ENCODE measurements around the gene EPHA6. TPM values are rescaled to one million over a fixed set of nuclear protein-coding genes. Genes with fewer than 3 reads are reported as not detected.

Gene EPHA6
- total and polyA plus RNA-seq, 2 donors (not counting 3 experiments of a cell fraction or from before 2014, with no cell fraction given), result not detected

- intact Hi-C loops (cut with micrococcal nuclease) (no loop called here), dilution Hi-C loops (cut with MboI; ENCODE audit: extremely low pct_ligation_motif_present, low sequenced_read_pairs) (no loop called here)
- Histone ChIP-seq H2AFZ (ENCODE audit: low read depth, low read length) (no peak overlapping the region), H3K79me2 (ENCODE audit: control insufficient read depth, insufficient read depth, low read length) (no peaks in the 10 kb centered on the region), H3K36me3 (ENCODE audit: control insufficient read depth in 2 of 2, extremely low read depth in 1 of 2, insufficient read depth in 2 of 2, low read length in 2 of 2) (no peaks in the 10 kb centered on the region), H3K4me3 (replicated peaks in 1 of 3; ENCODE audit: insufficient read depth in 1 of 3, low read depth in 1 of 3, low read length in 3 of 3) (no peak overlapping the region), H3K9me1 (replicated peaks; ENCODE audit: control insufficient read depth, extremely low read depth, insufficient read depth, low read length) (no peaks in the 10 kb centered on the region), H4K20me1 (replicated peaks; ENCODE audit: control insufficient read depth, extremely low read depth, insufficient read depth, low read length) (no peaks in the 10 kb centered on the region), H3K4me1 (ENCODE audit: control insufficient read depth, extremely low read depth, insufficient read depth, low read length) (no peaks in the 10 kb centered on the region), H3K9me3 (replicated peaks; ENCODE audit: control insufficient read depth, insufficient read depth, low read length) (no peaks in the 10 kb centered on the region), H3K4me2 (ENCODE audit: insufficient read depth, low read length) (no peak overlapping the region), H3K27ac (ENCODE audit: insufficient read depth, low read depth, low read length) (no peak overlapping the region), H3K9ac (replicated peaks; ENCODE audit: extremely low read depth, insufficient read depth, low read length) (no peak overlapping the region), H3K27me3 (ENCODE audit: control insufficient read depth in 2 of 2, insufficient read depth in 2 of 2, low read length in 2 of 2) (no peaks in the 10 kb centered on the region)
- no peak for DNase-seq (ENCODE audit: low read depth, low spot score)
- CTCF ChIA-PET, result interaction anchor here (0.7 kb wide), 1 partner anchor 103 kb away, joined by 3 read pairs; no protein-coding TSS in a partner anchor
- POLR2A ChIA-PET, result no interaction called here
- no peak for FAIRE-seq
- BruUV-seq (replicated peaks), result no TSS peak
- TF ChIP-seq GATA2 (IDR thresholded peaks at IDR 0.05; ENCODE audit: insufficient read depth, insufficient read length, low read depth, low read length), result no peak
- TF ChIP-seq, protein P1, sequence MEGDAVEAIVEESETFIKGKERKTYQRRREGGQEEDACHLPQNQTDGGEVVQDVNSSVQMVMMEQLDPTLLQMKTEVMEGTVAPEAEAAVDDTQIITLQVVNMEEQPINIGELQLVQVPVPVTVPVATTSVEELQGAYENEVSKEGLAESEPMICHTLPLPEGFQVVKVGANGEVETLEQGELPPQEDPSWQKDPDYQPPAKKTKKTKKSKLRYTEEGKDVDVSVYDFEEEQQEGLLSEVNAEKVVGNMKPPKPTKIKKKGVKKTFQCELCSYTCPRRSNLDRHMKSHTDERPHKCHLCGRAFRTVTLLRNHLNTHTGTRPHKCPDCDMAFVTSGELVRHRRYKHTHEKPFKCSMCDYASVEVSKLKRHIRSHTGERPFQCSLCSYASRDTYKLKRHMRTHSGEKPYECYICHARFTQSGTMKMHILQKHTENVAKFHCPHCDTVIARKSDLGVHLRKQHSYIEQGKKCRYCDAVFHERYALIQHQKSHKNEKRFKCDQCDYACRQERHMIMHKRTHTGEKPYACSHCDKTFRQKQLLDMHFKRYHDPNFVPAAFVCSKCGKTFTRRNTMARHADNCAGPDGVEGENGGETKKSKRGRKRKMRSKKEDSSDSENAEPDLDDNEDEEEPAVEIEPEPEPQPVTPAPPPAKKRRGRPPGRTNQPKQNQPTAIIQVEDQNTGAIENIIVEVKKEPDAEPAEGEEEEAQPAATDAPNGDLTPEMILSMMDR (IDR thresholded peaks at IDR 0.05; ENCODE audit: extremely low read depth in 1 of 2, insufficient read depth in 1 of 2, low read depth in 1 of 2, low read length in 2 of 2), result no peak
- TF ChIP-seq POLR2A (IDR thresholded peaks at IDR 0.05; ENCODE audit: low read depth, low read length), result no peak
- TF ChIP-seq JUN (IDR thresholded peaks at IDR 0.05; ENCODE audit: borderline replicate concordance, insufficient read depth, insufficient read length, low read depth), result no peak
- no peak for TF ChIP-seq MYC (IDR thresholded peaks at IDR 0.05; ENCODE audit: low read depth, low read length)
- TF ChIP-seq POLR2AphosphoS5 (IDR thresholded peaks at IDR 0.05; ENCODE audit: insufficient read depth, low read depth, low read length), result no peak
Measured at GRCh38 chr3:97636465-97636864, 822.1 kb downstream of the EPHA6 start.

GRCh38 chr3:97646932-97647331 lies 832.5 kb downstream of the EPHA6 start:
- dilution Hi-C loops (cut with MboI; ENCODE audit: extremely low pct_ligation_motif_present, low sequenced_read_pairs), result no loop called here
- ChIA-PET POLR2A (no interaction called here), CTCF (no interaction called here)
- Histone ChIP-seq H3K79me2 (ENCODE audit: control insufficient read depth, insufficient read depth, low read length) (no peaks in the 10 kb centered on the region), H3K4me3 (replicated peaks in 1 of 3; ENCODE audit: insufficient read depth in 1 of 3, low read depth in 1 of 3, low read length in 3 of 3) (no peak overlapping the region), H3K27ac (ENCODE audit: insufficient read depth, low read depth, low read length) (no peak overlapping the region), H3K4me2 (ENCODE audit: insufficient read depth, low read length) (no peak overlapping the region), H3K9ac (replicated peaks; ENCODE audit: extremely low read depth, insufficient read depth, low read length) (no peak overlapping the region), H3K27me3 (ENCODE audit: control insufficient read depth in 2 of 2, insufficient read depth in 2 of 2, low read length in 2 of 2) (no peaks in the 10 kb centered on the region), H3K4me1 (ENCODE audit: control insufficient read depth, extremely low read depth, insufficient read depth, low read length) (no peaks in the 10 kb centered on the region), H4K20me1 (replicated peaks; ENCODE audit: control insufficient read depth, extremely low read depth, insufficient read depth, low read length) (no peaks in the 10 kb centered on the region), H3K9me3 (replicated peaks; ENCODE audit: control insufficient read depth, insufficient read depth, low read length) (no peaks in the 10 kb centered on the region), H2AFZ (ENCODE audit: low read depth, low read length) (no peak overlapping the region), H3K36me3 (ENCODE audit: control insufficient read depth in 2 of 2, extremely low read depth in 1 of 2, insufficient read depth in 2 of 2, low read length in 2 of 2) (no peaks in the 10 kb centered on the region), H3K9me1 (replicated peaks; ENCODE audit: control insufficient read depth, extremely low read depth, insufficient read depth, low read length) (no peaks in the 10 kb centered on the region)
- no peak for TF ChIP-seq MYC (IDR thresholded peaks at IDR 0.05; ENCODE audit: low read depth, low read length)
- no peak for TF ChIP-seq JUN (IDR thresholded peaks at IDR 0.05; ENCODE audit: borderline replicate concordance, insufficient read depth, insufficient read length, low read depth)
- TF ChIP-seq EZH2 (IDR thresholded peaks at IDR 0.05; ENCODE audit: borderline replicate concordance, low read depth, low read length, severe bottlenecking), result no peak
- TF ChIP-seq, protein P1 (IDR thresholded peaks at IDR 0.05; ENCODE audit: extremely low read depth in 1 of 2, insufficient read depth in 1 of 2, low read depth in 1 of 2, low read length in 2 of 2), result no peak
- no peak for TF ChIP-seq FOS (IDR thresholded peaks at IDR 0.05; ENCODE audit: borderline replicate concordance, insufficient read depth, low read length)
- TF ChIP-seq GATA2 (IDR thresholded peaks at IDR 0.05; ENCODE audit: insufficient read depth, insufficient read length, low read depth, low read length), result no peak
- TF ChIP-seq POLR2A (IDR thresholded peaks at IDR 0.05; ENCODE audit: low read depth, low read length), result no peak
- TF ChIP-seq, protein P2, sequence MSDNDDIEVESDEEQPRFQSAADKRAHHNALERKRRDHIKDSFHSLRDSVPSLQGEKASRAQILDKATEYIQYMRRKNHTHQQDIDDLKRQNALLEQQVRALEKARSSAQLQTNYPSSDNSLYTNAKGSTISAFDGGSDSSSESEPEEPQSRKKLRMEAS (IDR thresholded peaks at IDR 0.05; ENCODE audit: insufficient read depth, insufficient read length), result no peak
- TF ChIP-seq POLR2AphosphoS5 (IDR thresholded peaks at IDR 0.05; ENCODE audit: insufficient read depth, low read depth, low read length), result no peak
- FAIRE-seq (no peak), DNase-seq (ENCODE audit: low read depth, low spot score) (no peak)
- no TSS peak for BruUV-seq (replicated peaks)
- intact Hi-C loops (cut with micrococcal nuclease), result no loop called here

Data from endothelial cell of umbilical vein (primary cell).